GM21786 (cell line): ENCODE measurements around the gene PRKCZ.

ENCODE experiments used
- ATAC-seq: cut with Tn5 transposase; IDR thresholded peaks from one replicate; pipeline ENCODE4 v1.9.1; 2021; ENCODE audit not compliant: unreplicated experiment

Gene PRKCZ

GRCh38 chr1:2049718-2050431 is at the start of gene PRKCZ:
Gene PRKCZ, plus strand, starts transcription at chr1:2050411. Its CDS starts 220 bp downstream, at chr1:2050631.
- ATAC-seq: no peak

GRCh38 chr1:2000432-2000831 is 49.8 kb upstream of the PRKCZ start:
- ATAC-seq: no peak

- no peak for ATAC-seq
These were observed 49.4 kb upstream of the PRKCZ start for GRCh38 chr1:2000850-2001249.

- no peak for ATAC-seq
These were observed 48.3 kb upstream of the PRKCZ start for GRCh38 chr1:2001773-2002411.

DNA sequence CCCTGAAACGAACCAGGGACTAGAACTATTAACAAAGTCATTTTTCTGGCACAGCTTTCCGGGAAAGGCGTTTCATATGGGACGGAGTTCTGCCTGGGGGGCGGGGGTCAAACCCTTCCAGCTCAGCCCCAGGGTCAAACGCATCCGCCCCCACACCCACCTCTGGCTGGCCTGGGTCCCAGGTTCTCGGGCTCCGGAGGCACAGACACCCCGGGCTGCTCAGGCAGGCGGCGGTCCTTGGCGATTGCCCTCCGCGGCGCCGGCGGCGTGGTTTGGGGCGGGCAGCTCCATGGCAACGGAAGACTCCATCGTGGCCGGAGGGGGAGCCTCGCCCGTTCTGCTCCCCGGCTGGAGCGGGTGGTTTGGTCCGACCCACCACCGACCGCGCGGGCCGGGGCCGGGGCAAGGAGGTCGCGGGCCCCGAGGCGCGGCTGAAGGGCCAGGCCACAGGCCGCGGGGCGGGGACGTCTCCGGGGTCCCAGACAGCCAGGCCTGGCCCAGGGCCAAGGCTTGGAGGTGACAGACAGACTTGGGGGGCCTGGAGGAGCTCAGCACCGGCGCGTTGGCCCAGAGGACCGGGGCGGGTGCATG is 46.6 kb upstream of the PRKCZ start, which contains the start of gene CFAP74:
Gene CFAP74, minus strand, starts transcription at position 246 of the 591 bp plus-strand sequence. CDS start 12,830 bp downstream, outside the sequence.
- no peak for ATAC-seq

- no peak for ATAC-seq
These were observed 45.4 kb upstream of the PRKCZ start for GRCh38 chr1:2004856-2005255.

DNA sequence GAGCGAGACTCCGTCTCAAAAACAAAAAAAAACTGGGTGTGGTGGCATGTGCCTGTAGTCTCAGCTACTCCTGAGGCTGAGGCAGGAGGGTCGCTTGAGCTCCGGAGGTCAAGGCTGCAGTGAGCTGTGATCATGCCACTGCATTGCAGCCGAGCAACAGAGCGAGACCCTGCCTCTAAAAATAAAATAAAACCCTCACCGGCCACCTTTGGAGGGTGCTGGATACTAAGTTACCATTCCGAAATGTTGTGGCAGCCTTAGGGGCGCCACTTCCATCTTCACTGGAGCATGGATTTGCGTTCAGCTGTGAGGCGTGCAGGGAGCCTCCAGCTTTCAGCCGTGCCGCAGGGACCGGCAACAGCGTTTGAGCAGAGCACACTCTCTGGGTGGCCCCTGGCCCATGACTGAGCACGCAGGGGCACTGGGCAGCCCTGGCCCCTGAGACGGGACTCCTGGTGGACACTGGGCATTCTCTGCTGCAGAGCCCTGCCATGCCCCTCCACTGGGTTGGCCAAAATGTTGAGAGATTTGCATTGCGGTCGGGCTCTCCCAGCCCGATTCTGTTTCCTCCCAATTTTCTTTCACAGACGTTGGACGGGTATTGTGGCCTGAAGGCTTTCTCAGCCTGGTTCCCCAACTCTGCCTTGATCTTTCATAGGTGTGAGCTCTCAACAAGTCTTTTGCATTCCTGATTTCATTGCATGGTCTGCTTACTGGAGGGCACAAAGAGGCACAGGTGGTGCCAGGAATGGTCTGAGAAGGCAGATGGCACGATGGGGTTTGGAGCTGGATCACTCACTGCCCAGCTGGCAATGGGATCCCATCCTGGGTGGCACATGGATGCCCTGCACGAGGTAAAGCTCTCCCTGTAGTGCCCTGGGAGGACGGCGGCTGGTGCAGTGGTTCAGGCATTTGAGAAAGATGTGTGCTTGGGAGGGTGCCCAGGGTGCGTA is 40.8 kb upstream of the PRKCZ start:
- no peak for ATAC-seq

DNA sequence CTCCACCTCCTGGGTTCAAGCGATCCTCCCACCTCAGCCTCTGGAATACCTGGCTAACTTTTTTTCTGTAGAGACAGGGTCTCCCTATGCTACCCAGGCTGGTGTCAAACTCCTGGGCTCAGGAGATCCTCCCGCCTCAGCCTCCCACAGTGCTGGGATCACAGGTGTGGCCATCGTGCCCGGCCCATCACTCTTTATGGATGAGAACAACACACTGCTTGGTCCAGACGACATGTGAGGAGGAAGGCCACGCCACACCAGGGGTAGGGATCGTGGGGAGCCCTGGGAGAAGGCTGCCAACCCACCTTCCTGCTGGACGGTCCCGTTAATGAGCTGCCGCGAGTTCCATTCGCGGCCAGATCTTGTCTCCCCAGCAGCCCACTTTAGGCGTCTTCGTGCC is 36.0 kb upstream of the PRKCZ start:
- no peak for ATAC-seq

- no peak for ATAC-seq
These were observed 35.2 kb upstream of the PRKCZ start for GRCh38 chr1:2014741-2015735.

- ATAC-seq: no peak
These were observed 34.1 kb upstream of the PRKCZ start for GRCh38 chr1:2016123-2016522.

- ATAC-seq: no peak
These were observed 31.7 kb upstream of the PRKCZ start for GRCh38 chr1:2018217-2019171.

DNA sequence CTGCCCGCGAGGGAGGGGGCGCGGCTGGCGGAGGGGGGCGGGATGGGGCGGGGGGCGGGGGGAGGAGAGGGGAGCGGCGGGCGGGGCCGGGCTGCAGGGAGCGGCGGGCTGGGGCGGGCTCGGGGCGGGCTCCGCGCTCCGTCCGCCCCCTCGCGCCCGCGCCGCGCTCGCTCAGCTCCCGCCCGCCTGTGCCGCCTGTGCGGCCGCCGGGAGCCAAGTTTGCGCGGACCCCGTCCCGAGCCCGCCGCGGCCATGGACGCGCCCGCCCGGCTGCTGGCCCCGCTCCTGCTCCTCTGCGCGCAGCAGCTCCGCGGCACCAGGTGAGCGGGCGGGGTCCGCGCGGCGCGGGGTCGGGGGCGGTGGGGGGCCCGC is 31.1 kb upstream of the PRKCZ start, which contains the start of gene GABRD:
Gene GABRD, plus strand, starts transcription at position 174 of the 372 bp plus-strand sequence. Its CDS starts 79 bp downstream, at position 253.
- no peak for ATAC-seq

DNA sequence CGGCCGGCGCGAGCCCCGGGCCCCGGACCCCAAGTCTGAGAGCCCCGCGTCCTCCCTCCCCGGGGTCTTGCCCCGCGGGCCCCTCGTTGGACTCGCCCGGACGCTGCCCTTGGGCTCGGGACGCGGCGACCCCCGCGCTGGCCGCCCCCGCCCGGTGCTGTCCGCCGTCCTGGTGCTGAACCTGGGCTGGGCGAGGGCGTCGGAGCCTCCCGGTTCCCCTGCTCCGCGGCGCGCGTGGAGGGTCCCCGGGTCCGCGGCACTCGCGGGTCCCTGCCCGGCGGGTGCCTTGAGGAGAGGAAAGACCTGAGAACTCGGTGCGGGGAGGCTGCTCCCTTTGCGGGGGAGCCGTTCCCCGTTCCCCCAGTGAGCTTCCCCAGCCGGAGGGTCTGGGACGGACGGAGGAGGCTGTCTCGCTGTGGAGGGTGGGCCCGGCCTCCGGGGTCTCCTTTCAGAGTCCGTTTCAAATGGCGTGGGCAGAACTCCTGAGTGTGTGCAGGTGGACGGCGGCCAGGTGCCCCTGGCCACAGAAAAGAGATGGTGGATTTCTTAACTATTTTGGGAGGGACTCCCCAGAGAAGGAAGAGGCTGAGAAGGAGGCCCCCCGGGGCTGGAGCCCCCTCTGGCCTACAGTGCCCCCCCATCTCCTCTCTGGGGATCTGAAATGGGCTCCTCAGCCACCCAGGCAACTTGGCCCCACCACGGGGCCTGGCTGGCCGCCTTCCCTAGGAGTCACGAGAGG is 30.5 kb upstream of the PRKCZ start:
- ATAC-seq: no peak

DNA sequence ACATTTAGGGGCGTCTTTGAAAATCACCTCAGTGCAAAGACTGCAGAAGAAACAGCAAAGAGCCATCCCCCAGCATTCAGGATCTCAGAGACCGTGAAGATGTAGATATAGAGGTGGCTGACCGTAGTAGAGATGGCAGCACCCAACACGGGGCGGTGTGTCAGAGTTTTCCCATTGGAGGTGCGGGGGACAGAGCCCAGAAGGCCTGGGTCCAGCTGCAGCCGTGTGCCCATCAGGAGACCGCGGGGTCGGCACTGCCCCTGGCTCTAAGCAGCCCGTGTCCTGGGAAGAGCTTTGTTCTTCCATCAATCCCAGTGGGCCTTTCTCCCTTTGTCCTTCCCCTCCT is 29.9 kb upstream of the PRKCZ start:
- no peak for ATAC-seq

- no peak for ATAC-seq
These were observed 28.7 kb upstream of the PRKCZ start for GRCh38 chr1:2021550-2021949.

- ATAC-seq: no peak
These were observed 28.0 kb upstream of the PRKCZ start for GRCh38 chr1:2022063-2022770.

GRCh38 chr1:2023187-2023586 is 27.0 kb upstream of the PRKCZ start:
- ATAC-seq: no peak
